NCI-H1105 (cell line): Measurements from ENCODE around the gene SLC9A6.

Experiments used
- DNase-seq: peaks from one replicate; lab custom pipeline; 2025; lab: John Stamatoyannopoulos, UW

SLC9A6 gene

GRCh38 chrX:135985157-135985972 lies at the start of gene SLC9A6:
TSS of gene SLC9A6 (plus strand) at chrX:135985435. CDS start at chrX:135985659, 224 bp downstream.
- DNase-seq: peak; percentile 69

DNA sequence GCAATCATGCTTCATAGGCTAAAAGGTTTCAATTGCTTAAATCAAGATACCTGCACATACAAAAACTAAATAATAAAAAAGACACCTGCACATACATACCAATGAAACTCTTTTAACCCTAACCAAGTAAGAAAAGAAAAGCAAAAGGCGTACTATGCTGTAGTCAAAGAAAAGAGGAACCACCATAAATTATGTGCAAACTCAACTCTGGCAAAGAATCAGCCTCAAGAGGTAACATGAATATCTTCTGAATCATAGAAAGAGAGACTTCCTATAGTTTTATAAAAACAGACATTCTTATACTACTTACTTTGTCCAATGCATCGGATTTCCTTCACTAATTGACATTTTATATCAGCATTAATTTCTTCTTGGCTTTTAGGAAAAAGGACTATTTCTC lies 40.7 kb upstream of the SLC9A6 start:
- no peak for DNase-seq

DNA sequence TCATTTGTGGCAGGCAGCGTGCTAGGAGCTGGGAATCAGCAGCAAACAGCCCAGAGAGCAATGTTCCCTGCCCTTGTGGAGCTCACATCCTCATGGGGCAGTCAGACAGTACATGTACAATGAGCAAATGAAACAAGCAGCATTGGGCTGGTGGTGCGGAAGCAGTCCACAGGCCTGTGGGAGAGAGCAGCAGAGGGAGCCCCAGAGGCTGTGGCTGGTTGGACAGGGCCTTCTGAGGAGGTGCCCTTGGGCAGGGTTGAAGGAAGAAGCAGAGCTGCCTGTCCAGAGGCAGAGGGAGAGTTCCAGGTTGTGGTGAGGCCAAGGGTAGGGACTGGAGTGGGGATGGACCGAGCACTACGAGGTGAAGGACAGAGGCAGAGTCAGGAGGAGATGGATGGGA lies 33.9 kb upstream of the SLC9A6 start:
- DNase-seq: no peak

- DNase-seq: no peak
Observed at GRCh38 chrX:135973025-135973547, 12.1 kb upstream of the SLC9A6 start.

DNA sequence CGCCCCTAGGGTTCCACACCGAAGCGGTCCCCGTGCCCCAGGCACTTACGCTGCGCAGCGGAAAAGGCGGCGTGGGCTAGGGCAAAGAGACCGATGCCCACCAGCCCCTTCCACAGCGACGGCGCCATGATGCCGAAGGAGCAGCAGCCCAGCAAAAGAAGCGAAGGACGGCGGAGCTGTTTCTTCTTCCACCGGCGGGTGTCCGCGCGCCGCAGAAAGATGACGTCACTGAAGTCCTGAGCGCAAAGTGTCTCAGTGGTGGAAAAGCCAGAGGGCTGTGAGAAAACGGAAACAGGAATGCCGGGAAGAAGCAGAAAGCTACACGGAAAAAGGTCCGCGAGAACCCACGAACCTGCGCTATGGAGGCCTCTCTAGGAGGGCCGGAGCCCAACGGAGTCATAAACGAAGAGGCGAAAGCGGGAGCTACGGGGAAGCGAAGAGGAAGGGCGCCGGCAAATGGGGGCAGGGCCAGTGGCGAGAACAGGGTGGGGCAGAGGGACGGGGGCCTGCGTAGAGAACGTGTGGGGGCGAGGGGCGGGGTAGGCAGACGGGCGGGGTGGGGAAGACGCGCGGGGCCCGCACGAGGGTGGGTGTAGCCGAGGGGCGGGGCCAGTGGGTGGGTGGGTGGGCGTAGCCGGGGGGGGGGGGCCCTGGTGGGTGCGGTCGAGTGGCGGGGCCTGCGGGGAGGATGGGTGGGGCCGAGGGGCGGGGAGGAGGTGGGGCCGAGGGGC lies 11.5 kb upstream of the SLC9A6 start, which contains the start of gene MMGT1:
TSS of gene MMGT1 (minus strand) at position 441 of the 731 bp plus-strand sequence. CDS start at position 128, 313 bp downstream.
- peak; percentile 78 for DNase-seq

- peak; percentile 67 for DNase-seq
Observed at GRCh38 chrX:135974279-135974856, 10.9 kb upstream of the SLC9A6 start.

DNA sequence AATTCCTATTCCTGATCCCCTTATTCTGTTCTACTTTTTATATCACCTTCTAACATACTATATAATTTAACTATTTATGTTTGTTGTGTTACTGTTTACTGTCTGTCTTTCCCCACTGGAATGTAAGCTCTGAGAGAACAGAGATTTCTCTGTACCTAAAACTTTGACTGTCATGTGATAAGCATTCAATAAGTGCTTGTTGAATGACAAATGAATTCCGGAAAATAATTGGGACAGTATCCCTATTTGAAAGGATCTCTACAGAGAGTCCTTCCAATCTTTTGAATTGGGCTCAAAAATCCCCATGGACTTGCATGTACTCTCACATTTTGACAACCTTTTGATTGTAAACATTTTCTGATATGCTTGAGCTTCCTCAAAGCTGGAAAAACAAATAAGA lies 9.8 kb upstream of the SLC9A6 start:
- DNase-seq: no peak

DNA sequence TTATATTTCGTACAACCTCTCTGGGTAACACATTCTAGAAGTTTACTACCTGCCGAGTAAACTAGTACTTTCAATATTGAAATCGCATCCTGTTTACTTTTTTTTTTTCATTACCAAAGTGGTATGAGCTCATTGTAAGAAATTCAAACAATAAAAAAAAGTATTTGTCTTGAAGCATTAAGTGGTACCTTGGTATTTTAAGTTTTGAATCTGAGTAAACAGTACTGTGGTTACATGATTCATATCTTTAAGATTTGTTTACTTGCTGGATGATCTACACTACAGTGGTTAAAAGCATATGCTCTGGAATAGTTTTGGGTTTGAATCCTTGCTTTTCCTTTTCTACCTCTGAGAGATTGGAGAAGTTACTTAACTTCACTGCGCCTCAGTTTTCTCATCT lies 7.6 kb upstream of the SLC9A6 start:
- no peak for DNase-seq

DNA sequence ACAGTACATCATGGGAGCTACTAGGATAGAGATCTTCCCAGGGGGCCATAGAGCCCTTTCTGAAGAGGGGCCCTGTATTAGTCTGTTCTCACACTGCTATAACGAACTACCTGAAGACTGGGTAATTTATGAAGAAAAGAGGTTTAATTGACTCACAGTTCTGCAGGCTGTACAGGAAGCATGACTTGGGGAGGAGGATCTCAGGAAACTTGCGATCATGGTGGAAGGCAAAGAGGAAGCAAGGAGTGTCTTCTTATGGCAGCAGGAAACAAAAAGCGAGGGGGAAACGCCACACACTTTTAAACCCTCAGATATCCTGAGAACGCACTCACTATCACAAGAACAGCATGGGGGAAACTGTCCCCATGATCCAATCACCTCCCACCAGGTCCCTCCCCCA lies 4.2 kb upstream of the SLC9A6 start:
- DNase-seq: no peak

- no peak for DNase-seq
Observed at GRCh38 chrX:135981668-135982067, 3.6 kb upstream of the SLC9A6 start.

GRCh38 chrX:135982860-135983259 lies 2.4 kb upstream of the SLC9A6 start:
- no peak for DNase-seq

DNA sequence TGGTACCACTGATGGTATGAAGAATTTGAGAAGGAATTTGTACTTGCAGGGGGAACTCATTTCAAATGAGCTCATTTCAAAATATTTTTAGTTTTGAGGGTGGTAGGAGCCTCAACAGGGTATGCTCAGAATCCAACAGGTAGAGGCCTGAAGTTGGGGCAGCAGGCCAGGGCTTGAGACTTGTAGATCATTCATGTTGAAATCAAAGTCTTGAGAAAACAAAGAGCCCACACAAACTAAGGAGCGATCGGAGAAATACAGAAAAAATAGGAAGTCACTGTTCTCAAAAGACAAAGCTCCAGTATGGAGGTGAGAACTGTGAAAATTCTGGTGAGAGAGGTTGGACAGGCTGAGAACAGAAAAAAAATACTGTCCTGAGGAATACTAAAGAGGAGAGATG lies 979 bp upstream of the SLC9A6 start:
- DNase-seq: no peak

DNA sequence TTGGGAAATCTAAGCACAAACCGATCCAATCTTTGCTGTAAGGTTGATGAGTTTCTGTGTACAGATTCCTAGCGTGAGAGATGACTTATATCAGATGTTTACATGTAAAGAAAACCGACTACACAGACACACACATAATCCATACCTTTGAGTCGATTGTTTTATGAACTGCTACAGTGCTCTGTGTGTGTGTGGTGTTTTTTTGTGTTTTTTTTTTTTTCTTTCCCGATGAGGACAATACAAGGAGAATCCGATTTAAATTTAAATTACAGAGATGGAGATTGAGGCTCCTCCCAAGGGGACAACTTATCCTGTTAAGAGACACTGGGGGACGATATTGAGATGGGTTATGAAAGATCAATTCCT lies 461 bp upstream of the SLC9A6 start:
- no peak for DNase-seq

DNA sequence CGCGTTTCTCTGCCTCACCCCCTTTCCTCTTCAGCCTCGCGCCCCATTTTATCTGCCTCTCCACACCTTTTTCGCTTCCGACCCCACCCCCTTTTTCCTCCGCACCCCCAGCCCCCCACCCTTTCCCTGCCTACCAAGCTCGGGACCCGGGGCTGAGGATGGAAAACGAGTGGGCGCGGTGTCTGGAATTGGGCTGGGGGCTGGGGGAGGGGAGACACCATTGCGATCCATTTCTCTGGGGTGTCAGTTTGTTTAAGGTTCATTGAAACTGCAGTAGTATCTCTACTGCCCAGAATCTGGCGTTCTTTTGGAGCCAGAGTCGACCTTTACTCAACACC lies 707 bp downstream of the SLC9A6 start:
- no peak for DNase-seq

DNA sequence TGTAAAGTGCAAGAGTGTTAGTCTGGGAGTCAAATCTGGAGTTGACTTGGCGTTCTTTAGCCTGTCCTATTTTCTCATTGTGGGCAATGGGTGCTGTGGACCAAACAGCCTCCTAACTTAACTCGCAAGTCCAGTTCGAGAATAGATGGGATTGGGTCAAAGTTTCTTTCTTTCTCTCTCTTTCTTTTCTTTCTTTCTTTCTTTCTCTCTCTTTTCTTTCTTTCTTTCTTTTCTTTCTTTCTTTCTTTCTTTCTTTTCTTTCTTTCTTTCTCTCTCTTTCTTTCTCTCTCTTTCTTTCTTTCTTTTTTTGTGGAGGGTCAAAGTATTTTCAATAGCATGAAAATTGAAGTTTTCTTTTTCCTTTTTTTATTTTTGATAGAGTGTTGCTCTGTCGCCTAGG lies 3.0 kb downstream of the SLC9A6 start:
- DNase-seq: no peak

DNA sequence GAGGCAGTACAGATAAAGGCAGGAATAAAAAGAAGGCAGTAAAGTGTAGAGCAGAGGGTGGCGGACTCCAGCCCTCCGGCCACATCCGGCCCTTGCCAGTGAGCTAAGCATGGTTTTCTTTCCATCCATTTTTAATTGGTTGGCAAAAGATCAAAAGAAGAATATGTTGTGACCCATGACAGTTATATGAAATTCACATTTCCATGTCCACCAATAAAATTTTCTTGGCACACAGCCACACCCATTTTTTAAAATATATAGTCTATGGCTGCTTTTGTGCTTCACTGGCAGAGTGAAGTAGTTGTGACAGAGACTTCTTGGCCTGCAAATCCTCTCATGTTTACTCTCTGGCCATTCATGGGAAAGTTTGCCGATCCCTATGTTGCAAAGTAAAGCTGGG lies 29.8 kb downstream of the SLC9A6 start:
- DNase-seq: no peak

GRCh38 chrX:136016881-136017280 lies 31.6 kb downstream of the SLC9A6 start:
- DNase-seq: no peak

DNA sequence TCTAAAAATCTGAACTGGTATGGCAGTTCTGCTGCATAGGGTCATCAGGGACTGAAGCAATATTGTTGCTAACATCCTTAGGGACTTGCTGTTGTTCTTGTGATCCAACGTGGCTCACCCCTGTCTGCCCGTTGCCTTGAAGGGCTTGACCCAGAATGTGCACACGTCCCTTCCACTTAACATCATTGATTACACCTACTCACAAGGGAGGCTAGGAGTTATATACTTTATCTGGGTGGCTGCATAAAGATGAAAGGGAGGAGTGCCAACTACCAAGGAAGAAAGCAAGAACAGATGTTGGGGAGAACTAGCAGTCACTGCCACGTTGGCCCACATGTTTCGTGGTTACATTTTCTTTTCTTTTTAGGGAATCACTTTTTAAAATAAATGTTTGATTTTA lies 34.0 kb downstream of the SLC9A6 start:
- no peak for DNase-seq

- DNase-seq: no peak
Observed at GRCh38 chrX:136021160-136021559, 35.9 kb downstream of the SLC9A6 start.

DNA sequence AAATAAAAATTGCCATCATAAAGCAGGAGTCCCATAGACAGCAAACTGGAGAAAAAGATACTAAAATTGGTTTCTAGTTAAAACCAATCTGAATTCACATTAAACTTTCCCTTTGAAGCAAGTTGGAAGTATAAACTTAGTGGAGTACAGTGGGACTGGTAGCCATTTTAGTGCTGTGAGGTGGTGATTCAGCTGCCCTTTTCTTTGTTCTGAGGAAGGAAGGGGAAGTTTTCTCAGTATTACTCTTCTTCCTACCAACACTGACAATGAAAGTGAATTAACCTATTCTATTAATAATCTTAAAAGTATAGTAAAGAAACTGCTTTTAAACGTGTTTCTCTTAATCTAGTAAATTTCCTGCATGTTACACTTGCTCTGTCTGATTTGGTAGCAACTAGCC lies 36.7 kb downstream of the SLC9A6 start:
- no peak for DNase-seq

DNA sequence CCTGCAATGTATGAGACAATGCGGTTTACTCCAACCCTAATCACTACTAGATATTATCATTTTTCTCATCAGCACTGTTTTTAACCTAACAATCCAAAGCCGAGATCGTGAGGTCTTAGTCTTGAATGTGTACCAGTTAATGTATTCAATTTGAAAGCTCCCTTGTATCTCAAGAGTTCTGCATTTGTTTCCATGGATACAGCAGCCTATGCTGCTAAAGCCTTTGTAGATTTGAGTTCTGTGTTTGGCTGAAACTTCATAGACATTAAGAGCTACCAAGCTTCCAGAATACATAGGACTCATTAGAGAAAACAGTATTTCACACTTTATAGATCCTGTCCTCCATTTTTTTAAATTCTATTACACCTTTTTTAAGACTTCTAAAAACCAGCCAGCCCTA lies 39.9 kb downstream of the SLC9A6 start:
- no peak for DNase-seq

DNA sequence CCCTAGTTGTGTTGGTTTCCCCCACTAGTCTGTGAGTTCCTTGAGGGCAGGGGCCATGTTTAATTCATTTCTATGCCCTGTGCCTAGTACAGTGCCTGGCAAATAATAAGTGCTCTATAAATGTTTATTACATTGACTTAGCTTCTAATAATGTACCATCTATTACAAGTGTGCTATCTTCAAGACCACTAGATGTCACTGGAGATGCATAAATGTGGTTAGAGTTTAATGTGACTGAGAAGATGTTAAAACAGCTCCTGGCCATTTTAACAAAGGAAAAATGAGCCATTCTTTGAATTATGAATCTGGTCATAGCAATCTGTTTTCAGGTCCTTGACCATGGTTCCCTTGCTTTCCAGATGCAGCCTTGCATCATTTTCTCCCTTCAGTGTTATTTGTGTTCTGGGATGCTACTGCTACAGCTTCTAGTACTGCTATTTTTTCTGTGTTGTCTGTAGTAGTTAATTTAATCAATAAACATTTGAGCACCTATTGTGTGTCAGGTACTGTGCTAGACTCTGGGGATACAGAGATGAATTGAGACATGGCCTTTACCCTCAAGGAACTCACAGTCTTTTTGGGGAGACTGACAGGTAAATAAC lies 43.2 kb downstream of the SLC9A6 start:
- DNase-seq: peak; percentile 2

DNA sequence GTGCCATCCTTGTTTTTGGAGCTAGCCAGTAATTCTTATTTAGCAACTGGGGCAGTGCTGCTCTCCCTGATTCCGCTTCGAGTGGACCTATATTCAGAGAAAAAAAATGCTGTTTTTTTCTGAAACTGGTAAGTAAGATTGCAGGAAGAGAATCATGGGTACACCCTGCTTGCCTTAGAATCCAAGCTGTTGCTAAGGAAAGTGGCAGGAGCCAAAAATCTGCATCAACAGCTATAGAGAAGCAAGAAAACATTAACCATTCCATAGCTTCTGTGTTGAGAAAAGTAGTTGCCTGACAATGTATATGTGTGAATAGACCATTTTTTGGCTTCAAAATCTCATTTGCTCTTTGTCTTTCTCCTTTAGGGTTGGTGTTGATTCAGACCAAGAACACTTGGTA lies 44.5 kb downstream of the SLC9A6 start:
- DNase-seq: no peak
